ENCODE results near the gene PTPRD.

PTPRD gene

DNA sequence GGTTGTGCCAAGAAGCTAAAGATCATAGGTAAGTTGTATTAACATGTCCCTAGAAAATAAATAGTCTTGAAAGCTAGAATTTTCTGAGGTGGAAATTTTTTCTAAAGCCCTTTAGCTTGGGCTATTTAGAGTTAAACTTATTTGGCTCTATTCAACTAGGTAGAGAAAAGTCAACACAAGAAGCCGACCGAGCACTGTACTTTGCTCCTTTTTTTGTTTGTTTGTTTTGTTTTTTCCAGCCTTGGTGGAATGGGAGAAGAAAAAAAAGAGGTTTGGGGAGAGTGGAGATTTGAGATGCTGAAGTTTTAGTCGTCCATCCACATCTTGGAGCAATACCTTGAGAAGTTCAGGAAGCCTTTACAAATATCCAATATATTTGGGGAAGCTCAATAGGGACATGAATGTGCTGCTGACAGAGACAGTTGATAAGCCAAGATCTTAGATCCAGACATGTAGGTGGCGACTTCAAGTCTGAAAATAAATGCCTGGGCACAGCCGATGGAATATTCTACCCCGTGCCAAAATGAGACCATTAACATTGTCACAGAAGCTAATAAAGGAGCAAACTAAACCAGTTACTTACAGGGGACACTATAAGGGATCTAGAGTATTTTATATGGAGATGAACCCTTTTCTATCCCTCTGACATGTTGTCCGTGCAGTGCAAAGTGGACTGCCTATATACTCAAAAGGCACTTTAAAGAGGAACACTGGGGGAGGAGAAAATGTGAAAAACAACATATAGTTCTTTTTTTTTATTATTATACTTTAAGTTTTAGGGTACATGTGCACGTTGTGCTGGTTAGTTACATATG, 466.1 kb downstream of the PTPRD start:
- no peaks in the 10 kb centered on the region for H3K4me1 ChIP-seq (ENCODE audit: control insufficient read depth, insufficient read depth, low read length)
- no peak overlapping the region for H3K4me3 ChIP-seq (ENCODE audit: low read depth, low read length)
- H3K36me3 ChIP-seq (ENCODE audit: control insufficient read depth, insufficient read depth, low read length) = no peaks in the 10 kb centered on the region
- H3K9me3 ChIP-seq (ENCODE audit: control insufficient read depth, insufficient read depth, low read length) = no peaks in the 10 kb centered on the region
- H3K9ac ChIP-seq (ENCODE audit: low read depth, low read length) = no peak overlapping the region
- H3K27me3 ChIP-seq (ENCODE audit: control insufficient read depth, insufficient read depth, low read length) = no peaks in the 10 kb centered on the region

GRCh38 chr9:10144355-10144754, 468.4 kb downstream of the PTPRD start:
- Histone ChIP-seq H3K9me3 (ENCODE audit: control insufficient read depth, insufficient read depth, low read length) (no peaks in the 10 kb centered on the region), H3K4me1 (ENCODE audit: control insufficient read depth, insufficient read depth, low read length) (no peaks in the 10 kb centered on the region), H3K4me3 (ENCODE audit: low read depth, low read length) (no peak overlapping the region), H3K9ac (ENCODE audit: low read depth, low read length) (no peak overlapping the region), H3K36me3 (ENCODE audit: control insufficient read depth, insufficient read depth, low read length) (no peaks in the 10 kb centered on the region), H3K27me3 (ENCODE audit: control insufficient read depth, insufficient read depth, low read length) (no peaks in the 10 kb centered on the region)

- Histone ChIP-seq H3K9me3 (ENCODE audit: control insufficient read depth, insufficient read depth, low read length) (no peaks in the 10 kb centered on the region), H3K9ac (ENCODE audit: low read depth, low read length) (no peak overlapping the region), H3K36me3 (ENCODE audit: control insufficient read depth, insufficient read depth, low read length) (no peaks in the 10 kb centered on the region), H3K4me3 (ENCODE audit: low read depth, low read length) (no peak overlapping the region), H3K4me1 (ENCODE audit: control insufficient read depth, insufficient read depth, low read length) (no peaks in the 10 kb centered on the region), H3K27me3 (ENCODE audit: control insufficient read depth, insufficient read depth, low read length) (no peaks in the 10 kb centered on the region)
Measured at GRCh38 chr9:10135553-10135952, 477.2 kb downstream of the PTPRD start.

DNA sequence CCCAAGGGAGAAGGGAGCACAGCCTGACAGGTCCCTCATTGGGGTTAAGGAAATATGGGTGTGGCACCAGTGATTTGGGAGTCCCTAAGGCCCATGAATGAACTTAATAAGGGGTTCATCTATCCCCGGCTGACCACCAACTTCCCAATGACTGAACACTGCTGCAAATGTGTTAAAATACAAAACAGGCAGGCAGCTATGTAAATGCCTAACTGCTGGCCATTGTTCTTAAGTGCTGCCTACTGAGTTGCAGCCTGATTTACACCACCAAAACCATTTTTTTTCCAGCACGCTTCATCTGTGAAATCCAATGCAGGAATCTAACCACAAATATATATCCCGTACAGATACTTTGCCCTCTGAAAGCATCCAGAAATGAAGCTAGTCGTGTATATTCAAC, 478.5 kb downstream of the PTPRD start:
- Histone ChIP-seq H3K9me3 (ENCODE audit: control insufficient read depth, insufficient read depth, low read length) (no peaks in the 10 kb centered on the region), H3K4me1 (ENCODE audit: control insufficient read depth, insufficient read depth, low read length) (no peaks in the 10 kb centered on the region), H3K9ac (ENCODE audit: low read depth, low read length) (no peak overlapping the region), H3K4me3 (ENCODE audit: low read depth, low read length) (no peak overlapping the region), H3K27me3 (ENCODE audit: control insufficient read depth, insufficient read depth, low read length) (no peaks in the 10 kb centered on the region), H3K36me3 (ENCODE audit: control insufficient read depth, insufficient read depth, low read length) (no peaks in the 10 kb centered on the region)

- no peaks in the 10 kb centered on the region for H3K27me3 ChIP-seq (ENCODE audit: control insufficient read depth, insufficient read depth, low read length)
- no peak overlapping the region for H3K4me3 ChIP-seq (ENCODE audit: low read depth, low read length)
- H3K36me3 ChIP-seq (ENCODE audit: control insufficient read depth, insufficient read depth, low read length) = no peaks in the 10 kb centered on the region
- no peaks in the 10 kb centered on the region for H3K4me1 ChIP-seq (ENCODE audit: control insufficient read depth, insufficient read depth, low read length)
- H3K9me3 ChIP-seq (ENCODE audit: control insufficient read depth, insufficient read depth, low read length) = no peaks in the 10 kb centered on the region
- no peak overlapping the region for H3K9ac ChIP-seq (ENCODE audit: low read depth, low read length)
Measured at GRCh38 chr9:10130061-10130675, 482.6 kb downstream of the PTPRD start.

DNA sequence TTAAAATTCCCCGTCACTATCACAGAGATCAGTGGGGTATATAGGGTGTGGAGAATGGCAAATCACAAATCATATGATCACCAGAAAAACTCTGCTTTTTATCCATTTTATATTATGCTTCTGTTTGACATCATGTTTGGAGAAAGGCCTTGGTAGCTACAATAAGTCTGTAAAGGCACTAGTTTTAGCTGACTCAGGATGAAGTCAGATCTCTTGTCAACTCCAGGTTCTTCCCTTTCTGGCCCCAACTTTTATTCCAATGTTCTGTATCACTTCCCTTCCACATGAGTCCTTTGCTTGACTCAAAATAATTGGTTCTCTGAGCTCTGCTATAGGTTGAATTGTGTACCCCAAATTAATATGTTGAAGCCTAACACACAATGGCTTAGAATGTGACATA, 484.9 kb downstream of the PTPRD start:
- H3K9ac ChIP-seq (ENCODE audit: low read depth, low read length) = no peak overlapping the region
- no peaks in the 10 kb centered on the region for H3K36me3 ChIP-seq (ENCODE audit: control insufficient read depth, insufficient read depth, low read length)
- no peaks in the 10 kb centered on the region for H3K9me3 ChIP-seq (ENCODE audit: control insufficient read depth, insufficient read depth, low read length)
- no peaks in the 10 kb centered on the region for H3K4me1 ChIP-seq (ENCODE audit: control insufficient read depth, insufficient read depth, low read length)
- no peaks in the 10 kb centered on the region for H3K27me3 ChIP-seq (ENCODE audit: control insufficient read depth, insufficient read depth, low read length)
- H3K4me3 ChIP-seq (ENCODE audit: low read depth, low read length) = no peak overlapping the region

DNA sequence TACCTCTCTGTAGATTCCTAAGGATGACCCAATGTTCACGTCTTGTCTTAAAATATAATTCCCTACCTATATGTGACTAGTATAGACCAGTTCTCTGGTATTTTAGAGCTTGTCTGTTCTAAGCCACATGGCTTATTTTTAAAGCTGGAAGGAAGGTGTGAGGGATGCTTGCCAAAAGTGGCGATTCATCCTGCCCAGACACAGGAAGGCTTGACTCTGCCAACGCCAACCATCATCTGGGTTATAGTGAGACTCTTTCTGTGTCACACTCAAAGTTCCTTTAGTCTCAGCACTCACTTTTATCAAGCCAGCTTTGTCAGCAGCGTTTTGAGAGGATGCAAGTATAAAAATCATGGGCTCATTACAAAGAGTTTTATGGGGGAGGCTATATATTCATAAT, 500.0 kb downstream of the PTPRD start:
- Histone ChIP-seq H3K36me3 (ENCODE audit: control insufficient read depth, insufficient read depth, low read length) (no peaks in the 10 kb centered on the region), H3K4me3 (ENCODE audit: low read depth, low read length) (no peak overlapping the region), H3K9ac (ENCODE audit: low read depth, low read length) (no peak overlapping the region), H3K27me3 (ENCODE audit: control insufficient read depth, insufficient read depth, low read length) (no peaks in the 10 kb centered on the region), H3K4me1 (ENCODE audit: control insufficient read depth, insufficient read depth, low read length) (no peaks in the 10 kb centered on the region), H3K9me3 (ENCODE audit: control insufficient read depth, insufficient read depth, low read length) (no peaks in the 10 kb centered on the region)

- H3K27me3 ChIP-seq (ENCODE audit: control insufficient read depth, insufficient read depth, low read length) = no peaks in the 10 kb centered on the region
- H3K9me3 ChIP-seq (ENCODE audit: control insufficient read depth, insufficient read depth, low read length) = no peaks in the 10 kb centered on the region
- H3K36me3 ChIP-seq (ENCODE audit: control insufficient read depth, insufficient read depth, low read length) = no peaks in the 10 kb centered on the region
- no peak overlapping the region for H3K4me3 ChIP-seq (ENCODE audit: low read depth, low read length)
- no peaks in the 10 kb centered on the region for H3K4me1 ChIP-seq (ENCODE audit: control insufficient read depth, insufficient read depth, low read length)
- H3K9ac ChIP-seq (ENCODE audit: low read depth, low read length) = no peak overlapping the region
Measured at GRCh38 chr9:10112070-10112469, 500.7 kb downstream of the PTPRD start.

DNA sequence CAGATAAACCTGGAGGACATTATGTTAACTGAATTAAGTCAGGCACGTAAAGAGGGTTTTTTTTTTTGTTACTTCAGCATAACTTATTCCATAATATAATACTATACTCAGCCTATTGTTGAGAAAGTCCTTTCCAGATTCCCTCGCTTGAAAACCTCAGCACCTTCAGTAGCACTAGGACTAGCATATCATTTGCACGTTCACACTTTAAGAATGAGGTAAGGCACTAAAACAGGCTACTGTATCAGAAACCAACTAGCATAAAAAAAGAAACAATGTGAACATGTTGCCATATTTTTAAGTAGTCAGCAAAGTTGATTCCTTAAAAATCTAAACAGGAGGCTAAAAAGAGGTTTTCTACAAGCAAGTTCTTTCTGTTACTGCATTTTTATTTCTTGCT, 504.0 kb downstream of the PTPRD start:
- H3K4me1 ChIP-seq (ENCODE audit: control insufficient read depth, insufficient read depth, low read length) = no peaks in the 10 kb centered on the region

DNA sequence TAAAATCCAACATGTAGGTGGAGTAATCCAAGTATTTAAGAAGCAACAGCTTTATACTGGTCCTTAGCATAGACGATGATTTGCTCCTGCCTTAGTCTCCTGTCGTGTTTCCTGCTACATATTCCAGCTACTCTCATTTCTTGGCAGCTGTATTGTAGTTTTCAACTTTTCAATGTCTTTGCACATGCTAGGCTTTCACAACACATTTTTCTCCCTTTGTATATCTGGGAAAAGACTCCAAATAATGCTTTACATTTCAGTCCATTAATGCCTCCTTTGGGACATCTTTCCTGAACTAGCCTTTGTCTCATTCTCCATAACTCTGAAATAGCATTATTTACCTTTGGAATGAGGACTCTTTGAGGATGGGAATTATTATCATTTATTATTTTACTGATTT, 508.0 kb downstream of the PTPRD start:
- no peaks in the 10 kb centered on the region for H3K9me3 ChIP-seq (ENCODE audit: control insufficient read depth, insufficient read depth, low read length)
- no peak overlapping the region for H3K9ac ChIP-seq (ENCODE audit: low read depth, low read length)
- no peaks in the 10 kb centered on the region for H3K27me3 ChIP-seq (ENCODE audit: control insufficient read depth, insufficient read depth, low read length)
- no peaks in the 10 kb centered on the region for H3K4me1 ChIP-seq (ENCODE audit: control insufficient read depth, insufficient read depth, low read length)
- no peaks in the 10 kb centered on the region for H3K36me3 ChIP-seq (ENCODE audit: control insufficient read depth, insufficient read depth, low read length)
- no peak overlapping the region for H3K4me3 ChIP-seq (ENCODE audit: low read depth, low read length)

More for the DNA sequence above, 504.0 kb downstream of the PTPRD start:
- no peaks in the 10 kb centered on the region for H3K9me3 ChIP-seq (ENCODE audit: control insufficient read depth, insufficient read depth, low read length)
- H3K27me3 ChIP-seq (ENCODE audit: control insufficient read depth, insufficient read depth, low read length) = no peaks in the 10 kb centered on the region
- no peaks in the 10 kb centered on the region for H3K36me3 ChIP-seq (ENCODE audit: control insufficient read depth, insufficient read depth, low read length)
- no peak overlapping the region for H3K4me3 ChIP-seq (ENCODE audit: low read depth, low read length)
- no peak overlapping the region for H3K9ac ChIP-seq (ENCODE audit: low read depth, low read length)

DNA sequence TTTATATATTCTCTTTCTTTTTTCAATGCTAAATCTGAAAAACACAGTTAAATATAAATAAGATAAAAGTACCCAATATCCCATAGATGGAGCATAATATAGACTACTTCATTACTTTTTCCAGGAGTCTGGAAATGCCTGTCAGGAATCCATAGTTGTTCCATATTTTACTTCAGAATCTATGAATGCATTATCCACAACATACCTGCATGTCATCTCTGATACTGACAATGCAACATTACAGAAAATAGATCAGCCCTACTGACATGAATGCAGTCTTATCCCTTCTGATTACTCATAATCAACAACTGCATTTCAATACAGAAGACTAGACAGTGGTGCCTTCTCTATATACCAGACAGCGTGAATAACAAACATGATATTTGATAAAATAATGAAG, 517.6 kb downstream of the PTPRD start:
- Histone ChIP-seq H3K9ac (ENCODE audit: low read depth, low read length) (no peak overlapping the region), H3K4me1 (ENCODE audit: control insufficient read depth, insufficient read depth, low read length) (no peaks in the 10 kb centered on the region), H3K27me3 (ENCODE audit: control insufficient read depth, insufficient read depth, low read length) (no peaks in the 10 kb centered on the region), H3K36me3 (ENCODE audit: control insufficient read depth, insufficient read depth, low read length) (no peaks in the 10 kb centered on the region), H3K4me3 (ENCODE audit: low read depth, low read length) (no peak overlapping the region), H3K9me3 (ENCODE audit: control insufficient read depth, insufficient read depth, low read length) (no peaks in the 10 kb centered on the region)

DNA sequence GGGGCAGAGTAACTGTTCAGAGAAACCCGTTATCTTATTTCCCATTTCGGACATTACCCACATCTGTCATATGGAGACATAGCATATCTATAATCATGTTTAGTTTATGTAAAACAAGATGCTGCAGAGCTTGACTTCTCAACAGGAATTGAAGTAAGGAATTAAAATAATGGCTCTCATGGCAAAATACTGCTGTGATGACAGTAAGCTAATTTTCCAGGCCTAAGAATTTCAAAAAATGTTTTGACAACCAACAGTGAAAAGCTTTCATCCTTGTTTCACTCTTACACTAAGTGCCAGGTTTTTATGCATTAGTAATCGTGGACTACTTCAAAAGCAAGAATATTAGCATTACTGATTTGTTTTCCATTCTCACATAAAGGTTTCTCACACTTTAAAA, 518.2 kb downstream of the PTPRD start:
- Histone ChIP-seq H3K9ac (ENCODE audit: low read depth, low read length) (no peak overlapping the region), H3K4me1 (ENCODE audit: control insufficient read depth, insufficient read depth, low read length) (no peaks in the 10 kb centered on the region), H3K36me3 (ENCODE audit: control insufficient read depth, insufficient read depth, low read length) (no peaks in the 10 kb centered on the region), H3K9me3 (ENCODE audit: control insufficient read depth, insufficient read depth, low read length) (no peaks in the 10 kb centered on the region), H3K4me3 (ENCODE audit: low read depth, low read length) (no peak overlapping the region), H3K27me3 (ENCODE audit: control insufficient read depth, insufficient read depth, low read length) (no peaks in the 10 kb centered on the region)
